ENCODE results near the gene PSMC3. TPM values are rescaled to one million over a fixed set of nuclear protein-coding genes. Genes with fewer than 3 reads are reported as not detected.

PSMC3 gene
- total and polyA plus RNA-seq, 9 of the 15 experiments (the other 6 are each of a cell fraction or from before 2014, with no cell fraction given): 44.3 to 324 (median 240) TPM

DNA sequence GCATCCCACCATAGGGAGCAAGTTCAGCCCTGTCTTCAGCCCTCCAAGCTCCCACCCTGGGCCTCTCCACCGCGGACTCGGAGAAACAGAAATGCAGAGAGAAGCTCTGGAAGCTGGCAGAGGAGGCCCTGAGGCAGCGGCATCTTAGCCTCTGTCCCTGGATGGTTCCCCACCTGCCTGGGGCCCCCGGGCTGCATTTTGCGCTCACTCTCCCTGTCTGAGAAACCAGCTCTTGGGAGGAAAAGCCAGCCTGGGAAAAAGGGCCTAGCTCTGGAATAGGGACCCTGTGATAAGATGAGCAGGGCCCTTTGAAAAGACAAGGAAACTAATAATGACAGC, 35.8 kb downstream of the PSMC3 start:
- no peak overlapping the region for H3K4me2 ChIP-seq (ENCODE audit: insufficient read depth, low read length)
- DNase-seq (ENCODE audit: extremely low read depth in 1 of 4, low spot score in 3 of 4) (peak in 1 of 4 experiments; percentile 5), FAIRE-seq (no peak), ATAC-seq (no peak)
- no peaks in the 10 kb centered on the region for H3K9me3 ChIP-seq (replicated peaks; ENCODE audit: control insufficient read depth, insufficient read depth, low read depth, low read length)
- CTCF ChIA-PET (ENCODE audit: low intra/inter-chr PET ratio): no interaction called here
- H4K20me1 ChIP-seq (replicated peaks; ENCODE audit: control insufficient read depth, insufficient read depth, low read length): no peaks in the 10 kb centered on the region
- H3K27me3 ChIP-seq (ENCODE audit: control insufficient read depth in 2 of 2, insufficient read depth in 2 of 2, low read length in 2 of 2): no peaks in the 10 kb centered on the region
- no peak for TF ChIP-seq ATF7 (IDR thresholded peaks at IDR 0.05)
- peak; percentile 38; the same call in 1 of the 2 replicates for TF ChIP-seq ZKSCAN8 (CRISPR knock-in tag; IDR thresholded peaks at IDR 0.05)
- TF ChIP-seq DACH1 (IDR thresholded peaks at IDR 0.05; ENCODE audit: partially characterized antibody): no peak
- TF ChIP-seq RBM22 (IDR thresholded peaks at IDR 0.05; ENCODE audit: low read depth, low read length, poor library complexity, severe bottlenecking): no peak
- no peak for TF ChIP-seq CCNT2 (IDR thresholded peaks at IDR 0.05; ENCODE audit: borderline replicate concordance, extremely low read depth, insufficient read length, low read depth, low read length)
- H2AFZ ChIP-seq (ENCODE audit: low read depth, low read length): no peak overlapping the region
- in situ Hi-C loops (cut with MboI) (no loop called here), intact Hi-C loops (cut with micrococcal nuclease) (no loop called here)
- 95% methylated on average over 4 of the region's 6 CpGs for WGBS (ENCODE audit: insufficient coverage, low coverage, missing lambda C conversion rate)
- H3K9ac ChIP-seq (ENCODE audit: insufficient read depth in 1 of 2, low read depth in 2 of 2, low read length in 2 of 2): no peak overlapping the region
- H3K4me3 ChIP-seq: no peak overlapping the region
- no peak overlapping the region for H3K27ac ChIP-seq (ENCODE audit: extremely low read depth, low read depth, low read length)
- POLR2A ChIA-PET: interaction anchor here (0.8 to 1.2 kb wide), 2 partner anchors 12 to 126 kb away, joined by 3 to 7 read pairs; partner anchors contain the start of gene SPI1
- H3K36me3 ChIP-seq (ENCODE audit: control insufficient read depth, insufficient read depth, low read length): no peaks in the 10 kb centered on the region
- H3K9me1 ChIP-seq (ENCODE audit: control insufficient read depth, insufficient read depth, low read length): no peaks in the 10 kb centered on the region
- peaks cover 39 to 66% of the 10 kb centered on the region in 2 experiments for H3K4me1 ChIP-seq (replicated peaks in 1 of 2; ENCODE audit: control insufficient read depth in 2 of 2, insufficient read depth in 2 of 2, low read length in 2 of 2)
- BruUV-seq (replicated peaks): no TSS peak
- no peaks in the 10 kb centered on the region for H3K79me2 ChIP-seq (ENCODE audit: control insufficient read depth, insufficient read depth, low read length)
